Measurements from ENCODE around the gene MANBA.
"Not testable (repeated sequence)": the region's sequence is repeated elsewhere in the genome, so short reads cannot be mapped to it uniquely, and the experiment has no call there.

MANBA gene

GRCh38 chr4:102623622-102624021 is 137.1 kb downstream of the MANBA start:
- Histone ChIP-seq H2BK12ac (ENCODE audit: low read length in 2 of 2) (no peak overlapping the region), H3K23ac (ENCODE audit: low read length in 2 of 2) (no peak overlapping the region), H3K4ac (ENCODE audit: low read depth in 1 of 2, low read length in 2 of 2) (no peak overlapping the region), H3K4me2 (ENCODE audit: low read length, poor library complexity, severe bottlenecking) (no peak overlapping the region), H2BK120ac (ENCODE audit: low read depth, low read length) (no peak overlapping the region), H3K14ac (ENCODE audit: low read length in 2 of 2) (no peak overlapping the region), H4K91ac (ENCODE audit: low read length) (no peak overlapping the region), H3K27ac (ENCODE audit: low read length, poor library complexity, severe bottlenecking) (no peak overlapping the region), H2AFZ (ENCODE audit: low read depth, low read length) (no peak overlapping the region), H3K4me1 (ENCODE audit: control insufficient read depth, insufficient read depth, low read depth, low read length) (peaks cover 19% of the 10 kb centered on the region), H2AK5ac (ENCODE audit: low read length, severe bottlenecking) (no peak overlapping the region), H4K8ac (ENCODE audit: low read length) (no peak overlapping the region), H3K9me3 (ENCODE audit: control insufficient read depth, low read length) (no peaks in the 10 kb centered on the region), H3K4me3 (ENCODE audit: insufficient read depth in 1 of 2, low read depth in 1 of 2, low read length in 2 of 2) (no peak overlapping the region), H3K9ac (ENCODE audit: low read length) (no peak overlapping the region), H3K36me3 (ENCODE audit: control insufficient read depth in 1 of 2, insufficient read depth in 2 of 2, low read depth in 1 of 2, low read length in 2 of 2) (no peaks in the 10 kb centered on the region), H3K18ac (ENCODE audit: low read depth in 1 of 2, low read length in 2 of 2) (no peak overlapping the region), H3K79me1 (replicated peaks; ENCODE audit: low read length, poor library complexity, severe bottlenecking) (peaks cover 2% of the 10 kb centered on the region), H2BK5ac (ENCODE audit: low read depth, low read length, poor library complexity, severe bottlenecking) (no peak overlapping the region), H2BK15ac (ENCODE audit: low read depth, poor library complexity, severe bottlenecking) (no peak overlapping the region), H3K27me3 (ENCODE audit: control insufficient read depth in 1 of 2, insufficient read depth in 1 of 2, low read length in 2 of 2) (no peaks in the 10 kb centered on the region)
- 89% methylated on average over 5 of the region's 5 CpGs for WGBS
- DNase-seq, result peak; percentile 52

- H3K27me3 ChIP-seq (ENCODE audit: control insufficient read depth in 1 of 2, insufficient read depth in 1 of 2, low read length in 2 of 2), result no peaks in the 10 kb centered on the region
- no peak overlapping the region for H3K4me2 ChIP-seq (ENCODE audit: low read length, poor library complexity, severe bottlenecking)
- H2BK15ac ChIP-seq (ENCODE audit: low read depth, poor library complexity, severe bottlenecking), result no peak overlapping the region
- H3K36me3 ChIP-seq (ENCODE audit: control insufficient read depth in 1 of 2, insufficient read depth in 2 of 2, low read depth in 1 of 2, low read length in 2 of 2), result peaks cover 8 to 16% of the 10 kb centered on the region in 2 experiments
- H3K9ac ChIP-seq (ENCODE audit: low read length), result peak overlapping the region; percentile 73
- H3K4me1 ChIP-seq (ENCODE audit: control insufficient read depth, insufficient read depth, low read depth, low read length), result peaks cover 16% of the 10 kb centered on the region
- H3K14ac ChIP-seq (ENCODE audit: low read length in 2 of 2), result no peak overlapping the region
- no peak overlapping the region for H3K4ac ChIP-seq (ENCODE audit: low read depth in 1 of 2, low read length in 2 of 2)
- peak; percentile 87 for DNase-seq
- H4K8ac ChIP-seq (ENCODE audit: low read length), result no peak overlapping the region
- no peak overlapping the region for H3K23ac ChIP-seq (ENCODE audit: low read length in 2 of 2)
- peak overlapping the region; percentile 76 for H3K27ac ChIP-seq (ENCODE audit: low read length, poor library complexity, severe bottlenecking)
- no peak overlapping the region for H3K4me3 ChIP-seq (ENCODE audit: insufficient read depth in 1 of 2, low read depth in 1 of 2, low read length in 2 of 2)
- 28% methylated on average over 5 of the region's 8 CpGs for WGBS
- H2AFZ ChIP-seq (ENCODE audit: low read depth, low read length), result no peak overlapping the region
- H2AK5ac ChIP-seq (ENCODE audit: low read length, severe bottlenecking), result no peak overlapping the region
- no peak overlapping the region for H4K91ac ChIP-seq (ENCODE audit: low read length)
- H2BK12ac ChIP-seq (ENCODE audit: low read length in 2 of 2), result no peak overlapping the region
- H3K9me3 ChIP-seq (ENCODE audit: control insufficient read depth, low read length), result no peaks in the 10 kb centered on the region
- H2BK5ac ChIP-seq (ENCODE audit: low read depth, low read length, poor library complexity, severe bottlenecking), result no peak overlapping the region
- no peak overlapping the region for H3K18ac ChIP-seq (ENCODE audit: low read depth in 1 of 2, low read length in 2 of 2)
- H3K79me1 ChIP-seq (replicated peaks; ENCODE audit: low read length, poor library complexity, severe bottlenecking), result peaks cover 2% of the 10 kb centered on the region
- no peak overlapping the region for H2BK120ac ChIP-seq (ENCODE audit: low read depth, low read length)
Measured at GRCh38 chr4:102620697-102621497, 139.9 kb downstream of the MANBA start.

- H3K27me3 ChIP-seq (ENCODE audit: control insufficient read depth in 1 of 2, insufficient read depth in 1 of 2, low read length in 2 of 2), result not testable (repeated sequence)
Measured at GRCh38 chr4:102619776-102620631, 140.8 kb downstream of the MANBA start.

GRCh38 chr4:102619021-102619420 is 141.7 kb downstream of the MANBA start:
- H3K9ac ChIP-seq (ENCODE audit: low read length); H4K8ac ChIP-seq (ENCODE audit: low read length); H3K14ac ChIP-seq (ENCODE audit: low read length in 2 of 2); H3K9me3 ChIP-seq (ENCODE audit: control insufficient read depth, low read length); H3K27ac ChIP-seq (ENCODE audit: low read length, poor library complexity, severe bottlenecking); H2AK5ac ChIP-seq (ENCODE audit: low read length, severe bottlenecking); H3K23ac ChIP-seq (ENCODE audit: low read length in 2 of 2); H3K18ac ChIP-seq (ENCODE audit: low read depth in 1 of 2, low read length in 2 of 2); H4K91ac ChIP-seq (ENCODE audit: low read length); H2AFZ ChIP-seq (ENCODE audit: low read depth, low read length); H2BK12ac ChIP-seq (ENCODE audit: low read length in 2 of 2); H3K4me2 ChIP-seq (ENCODE audit: low read length, poor library complexity, severe bottlenecking); H3K4me3 ChIP-seq (ENCODE audit: insufficient read depth in 1 of 2, low read depth in 1 of 2, low read length in 2 of 2); H2BK15ac ChIP-seq (ENCODE audit: low read depth, poor library complexity, severe bottlenecking); H3K27me3 ChIP-seq (ENCODE audit: control insufficient read depth in 1 of 2, insufficient read depth in 1 of 2, low read length in 2 of 2); H3K4ac ChIP-seq (ENCODE audit: low read depth in 1 of 2, low read length in 2 of 2); H3K79me1 ChIP-seq (replicated peaks; ENCODE audit: low read length, poor library complexity, severe bottlenecking); DNase-seq; H2BK120ac ChIP-seq (ENCODE audit: low read depth, low read length); H2BK5ac ChIP-seq (ENCODE audit: low read depth, low read length, poor library complexity, severe bottlenecking): not testable (repeated sequence)
- Histone ChIP-seq H3K4me1 (ENCODE audit: control insufficient read depth, insufficient read depth, low read depth, low read length) (peaks cover 14% of the 10 kb centered on the region), H3K36me3 (ENCODE audit: control insufficient read depth in 1 of 2, insufficient read depth in 2 of 2, low read depth in 1 of 2, low read length in 2 of 2) (peaks cover 16 to 35% of the 10 kb centered on the region in 2 experiments)
- WGBS, result 87% methylated on average over 9 of the region's 9 CpGs

More at GRCh38 chr4:102619776-102620631, 140.8 kb downstream of the MANBA start:
- H3K9ac ChIP-seq (ENCODE audit: low read length), result peak overlapping the region; percentile 73
- peaks cover 16% of the 10 kb centered on the region for H3K4me1 ChIP-seq (ENCODE audit: control insufficient read depth, insufficient read depth, low read depth, low read length)
- H2BK5ac ChIP-seq (ENCODE audit: low read depth, low read length, poor library complexity, severe bottlenecking); H3K14ac ChIP-seq (ENCODE audit: low read length in 2 of 2); H3K4me2 ChIP-seq (ENCODE audit: low read length, poor library complexity, severe bottlenecking); H3K79me1 ChIP-seq (replicated peaks; ENCODE audit: low read length, poor library complexity, severe bottlenecking); H2AK5ac ChIP-seq (ENCODE audit: low read length, severe bottlenecking); H3K9me3 ChIP-seq (ENCODE audit: control insufficient read depth, low read length); H4K8ac ChIP-seq (ENCODE audit: low read length); H4K91ac ChIP-seq (ENCODE audit: low read length); H2BK12ac ChIP-seq (ENCODE audit: low read length in 2 of 2); H3K4ac ChIP-seq (ENCODE audit: low read depth in 1 of 2, low read length in 2 of 2); H2BK15ac ChIP-seq (ENCODE audit: low read depth, poor library complexity, severe bottlenecking); H3K18ac ChIP-seq (ENCODE audit: low read depth in 1 of 2, low read length in 2 of 2); H3K4me3 ChIP-seq (ENCODE audit: insufficient read depth in 1 of 2, low read depth in 1 of 2, low read length in 2 of 2); H3K23ac ChIP-seq (ENCODE audit: low read length in 2 of 2); H2AFZ ChIP-seq (ENCODE audit: low read depth, low read length): not testable (repeated sequence)
- H2BK120ac ChIP-seq (ENCODE audit: low read depth, low read length), result peak overlapping the region; percentile 6
- H3K27ac ChIP-seq (ENCODE audit: low read length, poor library complexity, severe bottlenecking), result peak overlapping the region; percentile 5
- DNase-seq, result peak; percentile 65
- 81% methylated on average over 3 of the region's 4 CpGs for WGBS
- peaks cover 8 to 25% of the 10 kb centered on the region in 2 experiments for H3K36me3 ChIP-seq (ENCODE audit: control insufficient read depth in 1 of 2, insufficient read depth in 2 of 2, low read depth in 1 of 2, low read length in 2 of 2)
